Neural progenitor cell (in vitro differentiated cells): ENCODE results near the gene ASTN2. TPM values are rescaled to one million over a fixed set of nuclear protein-coding genes. Genes with fewer than 3 reads are reported as not detected.

ENCODE experiments used
- DNase-seq: peaks from one replicate; pipeline ENCODE4 v3.0.0-alpha.2; 2016; ENCODE audit warnings: low spot score
- H2AFZ ChIP-seq: fragments of 200-600 bp; sonication (generic); replicated peaks from 2 replicates; pipeline ENCODE4 v1.6.1; 2016; ENCODE audit warnings: antibody characterized with exemption
- H3F3A ChIP-seq: fragments of 200-600 bp; sonication (generic); 2 replicates; pipeline ENCODE4 v1.6.1; 2016; ENCODE audit warnings: antibody characterized with exemption, low read depth
- H3K27ac ChIP-seq: fragments of 200-600 bp; sonication (generic); 2 replicates; pipeline ENCODE4 v1.5.1; 2016; ENCODE audit warnings: mild to moderate bottlenecking
- H3K27me3 ChIP-seq: fragments of 200-600 bp; sonication (generic); 2 replicates; pipeline ENCODE4 v1.6.1; 2016; ENCODE audit warnings: mild to moderate bottlenecking, moderate library complexity
- H3K36me3 ChIP-seq: fragments of 200-600 bp; sonication (generic); 2 replicates; pipeline ENCODE4 v1.5.1; 2016
- H3K4me1 ChIP-seq: fragments of 200-600 bp; sonication (generic); 2 replicates; pipeline ENCODE4 v1.6.1; 2016; ENCODE audit warnings: mixed run types
- H3K4me2 ChIP-seq: fragments of 200-600 bp; sonication (generic); 2 replicates; pipeline ENCODE4 v1.6.1; 2016
- H3K4me3 ChIP-seq: fragments of 200-600 bp; sonication (generic); 2 replicates; pipeline ENCODE4 v1.5.1; 2016
- H3K79me2 ChIP-seq: fragments of 200-600 bp; sonication (generic); 2 replicates; pipeline ENCODE4 v1.6.1; 2016; ENCODE audit warnings: low read depth
- H3K9ac ChIP-seq: fragments of 200-600 bp; sonication (generic); 2 replicates; pipeline ENCODE4 v1.6.1; 2016
- H3K9me3 ChIP-seq: fragments of 200-600 bp; sonication (generic); 2 replicates; pipeline ENCODE4 v1.5.1; 2016; ENCODE audit warnings: low read depth
- H4K20me1 ChIP-seq: fragments of 200-600 bp; sonication (generic); 2 replicates; pipeline ENCODE4 v1.6.1; 2016; ENCODE audit warnings: low read depth
- H3K27ac Mint-ChIP-seq: 3 replicates; pipeline ENCODE4 v1.8.0; 2021; ENCODE audit warnings: mixed read lengths
- H3K27me3 Mint-ChIP-seq: 2 replicates; pipeline ENCODE4 v1.8.0; 2022; ENCODE audit warnings: low read depth, mild to moderate bottlenecking, inconsistent platforms, moderate library complexity, mixed read lengths; ENCODE audit not compliant: insufficient read depth
- H3K36me3 Mint-ChIP-seq: 3 replicates; pipeline ENCODE4 v1.8.0; 2021; ENCODE audit warnings: mixed read lengths
- H3K4me1 Mint-ChIP-seq: 3 replicates; pipeline ENCODE4 v1.8.0; 2021; ENCODE audit warnings: mixed read lengths
- H3K4me3 Mint-ChIP-seq: 3 replicates; pipeline ENCODE4 v1.8.0; 2021; ENCODE audit warnings: mild to moderate bottlenecking, moderate library complexity, mixed read lengths
- H3K9me3 Mint-ChIP-seq: 3 replicates; pipeline ENCODE4 v1.8.0; 2020; ENCODE audit warnings: mixed read lengths
- EZH2 ChIP-seq: fragments of 200-600 bp; sonication (generic); IDR thresholded peaks from 2 replicates; pipeline ENCODE4 v1.6.1; 2017; ENCODE audit warnings: antibody characterized with exemption, mild to moderate bottlenecking, moderate library complexity
- EZH2phosphoT487 ChIP-seq: fragments of 200-600 bp; sonication (generic); IDR thresholded peaks from 2 replicates; pipeline ENCODE4 v1.6.1; 2017; ENCODE audit warnings: antibody characterized with exemption
- total RNA-seq: library from RNA; depleted of rRNA; stranded (reverse); fragments of >200 nt; gene quantifications from 2 replicates; pipeline ENCODE4 v1.2.3, GENCODE V29; 2015; ENCODE audit warnings: low replicate concordance
- TF ChIP-seq, protein P1 (sequence below): fragments of 200-600 bp; sonication (generic); IDR thresholded peaks from 2 replicates; pipeline ENCODE4 v1.5.1; 2017; ENCODE audit warnings: antibody characterized with exemption, mild to moderate bottlenecking

The ASTN2 gene
- total RNA-seq, 1 donor from 2014 or later: 8.0 TPM

DNA sequence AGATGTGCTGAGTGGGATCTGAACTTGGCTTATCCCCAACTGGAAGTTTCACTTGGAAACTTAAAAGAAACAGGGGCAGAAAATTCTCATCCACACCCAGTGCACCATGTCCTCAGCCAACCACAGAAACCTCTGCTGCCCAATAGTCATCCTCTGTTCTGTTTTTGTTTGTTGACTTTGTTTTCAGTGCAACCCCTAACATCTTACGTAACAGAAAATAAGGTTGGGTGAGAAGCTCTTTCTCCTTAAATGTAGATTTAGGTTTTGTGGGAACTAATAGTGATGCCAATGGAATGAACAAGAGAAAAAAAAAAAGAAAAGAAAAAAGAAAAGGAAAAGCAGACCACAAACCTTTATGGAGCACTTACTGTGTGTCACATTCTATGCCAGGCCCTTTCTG, 998.4 kb downstream of the ASTN2 start:
- no peak overlapping the region for H3K27ac ChIP-seq
- H3K4me3 ChIP-seq: no peak overlapping the region
- H3K79me2 ChIP-seq: no peaks in the 10 kb centered on the region
- H3K36me3 ChIP-seq: no peaks in the 10 kb centered on the region
- Mint-ChIP-seq H3K9me3 (no peaks in the 10 kb centered on the region), H3K27me3 (peaks cover 2% of the 10 kb centered on the region), H3K4me1 (no peaks in the 10 kb centered on the region), H3K4me3 (no peak overlapping the region), H3K27ac (no peak overlapping the region), H3K36me3 (peaks cover 2% of the 10 kb centered on the region)
- DNase-seq: no peak
- H4K20me1 ChIP-seq: no peaks in the 10 kb centered on the region
- no peaks in the 10 kb centered on the region for H3K27me3 ChIP-seq
- H3K9me3 ChIP-seq: no peaks in the 10 kb centered on the region
- TF ChIP-seq, protein P1, sequence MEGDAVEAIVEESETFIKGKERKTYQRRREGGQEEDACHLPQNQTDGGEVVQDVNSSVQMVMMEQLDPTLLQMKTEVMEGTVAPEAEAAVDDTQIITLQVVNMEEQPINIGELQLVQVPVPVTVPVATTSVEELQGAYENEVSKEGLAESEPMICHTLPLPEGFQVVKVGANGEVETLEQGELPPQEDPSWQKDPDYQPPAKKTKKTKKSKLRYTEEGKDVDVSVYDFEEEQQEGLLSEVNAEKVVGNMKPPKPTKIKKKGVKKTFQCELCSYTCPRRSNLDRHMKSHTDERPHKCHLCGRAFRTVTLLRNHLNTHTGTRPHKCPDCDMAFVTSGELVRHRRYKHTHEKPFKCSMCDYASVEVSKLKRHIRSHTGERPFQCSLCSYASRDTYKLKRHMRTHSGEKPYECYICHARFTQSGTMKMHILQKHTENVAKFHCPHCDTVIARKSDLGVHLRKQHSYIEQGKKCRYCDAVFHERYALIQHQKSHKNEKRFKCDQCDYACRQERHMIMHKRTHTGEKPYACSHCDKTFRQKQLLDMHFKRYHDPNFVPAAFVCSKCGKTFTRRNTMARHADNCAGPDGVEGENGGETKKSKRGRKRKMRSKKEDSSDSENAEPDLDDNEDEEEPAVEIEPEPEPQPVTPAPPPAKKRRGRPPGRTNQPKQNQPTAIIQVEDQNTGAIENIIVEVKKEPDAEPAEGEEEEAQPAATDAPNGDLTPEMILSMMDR: no peak
- TF ChIP-seq EZH2 (no peak), EZH2phosphoT487 (no peak)
- no peaks in the 10 kb centered on the region for H3F3A ChIP-seq
- no peaks in the 10 kb centered on the region for H3K4me1 ChIP-seq
- no peak overlapping the region for H3K4me2 ChIP-seq
- no peak overlapping the region for H3K9ac ChIP-seq
- no peak overlapping the region for H2AFZ ChIP-seq

DNA sequence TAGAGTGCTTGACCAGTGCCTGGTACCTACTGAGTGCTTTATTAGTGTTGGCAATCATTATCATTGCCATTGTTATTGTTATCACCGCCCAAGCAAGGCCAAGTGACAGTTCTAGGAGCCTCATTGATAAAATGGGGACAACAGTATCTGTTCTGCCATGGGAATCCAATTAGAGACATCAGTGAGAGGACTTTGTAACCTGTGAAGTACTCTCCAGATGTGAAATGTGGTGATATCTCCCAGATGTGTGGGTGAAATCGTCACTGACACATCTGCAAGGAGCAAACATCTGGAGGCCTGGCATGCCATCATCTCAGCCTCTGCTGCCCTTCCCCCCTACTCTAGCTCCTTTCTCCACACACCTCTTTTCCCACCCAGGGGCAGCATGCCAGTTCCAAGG, 1000.5 kb downstream of the ASTN2 start:
- no peak overlapping the region for H3K9ac ChIP-seq
- no peak overlapping the region for H3K4me3 ChIP-seq
- H3K9me3 Mint-ChIP-seq: no peaks in the 10 kb centered on the region

DNA sequence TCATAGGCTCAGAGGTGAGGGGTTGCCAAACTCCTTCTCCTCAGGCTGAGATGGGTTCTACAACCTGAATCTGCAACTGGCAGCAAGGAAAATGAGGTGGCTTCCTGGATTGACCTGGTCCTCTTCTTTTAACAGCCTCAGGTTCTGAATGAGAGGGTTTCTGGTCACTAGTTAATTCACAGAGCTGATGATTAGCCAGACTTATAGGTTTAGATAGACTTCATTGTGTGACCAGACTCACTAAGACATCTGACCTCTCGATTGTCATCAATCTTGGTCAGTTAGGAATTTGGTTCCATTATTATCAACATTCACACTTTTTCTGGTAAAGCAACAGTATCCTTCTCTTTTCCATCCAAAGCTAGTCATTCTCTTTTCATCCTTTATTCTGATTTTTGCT, 1003.4 kb downstream of the ASTN2 start:
- Histone ChIP-seq H3F3A (no peaks in the 10 kb centered on the region), H3K27me3 (no peaks in the 10 kb centered on the region), H3K27ac (no peak overlapping the region), H4K20me1 (no peaks in the 10 kb centered on the region), H3K36me3 (no peaks in the 10 kb centered on the region), H3K9ac (no peak overlapping the region), H3K79me2 (no peaks in the 10 kb centered on the region), H3K4me3 (no peak overlapping the region), H3K9me3 (no peaks in the 10 kb centered on the region), H3K4me2 (no peak overlapping the region), H2AFZ (no peak overlapping the region), H3K4me1 (no peaks in the 10 kb centered on the region)
- TF ChIP-seq EZH2phosphoT487 (no peak), EZH2 (no peak)
- TF ChIP-seq, protein P1: no peak
- Mint-ChIP-seq H3K4me1 (peaks cover 4% of the 10 kb centered on the region), H3K36me3 (no peaks in the 10 kb centered on the region), H3K4me3 (no peak overlapping the region), H3K27me3 (no peaks in the 10 kb centered on the region), H3K27ac (no peak overlapping the region), H3K9me3 (no peaks in the 10 kb centered on the region)
- DNase-seq: no peak

More for the DNA sequence above, 1000.5 kb downstream of the ASTN2 start:
- no peaks in the 10 kb centered on the region for H3K27me3 ChIP-seq
- DNase-seq: no peak
- H3F3A ChIP-seq: no peaks in the 10 kb centered on the region
- H4K20me1 ChIP-seq: no peaks in the 10 kb centered on the region
- no peak overlapping the region for H3K27ac Mint-ChIP-seq
- H3K79me2 ChIP-seq: no peaks in the 10 kb centered on the region
- H3K27ac ChIP-seq: no peak overlapping the region
- no peaks in the 10 kb centered on the region for H3K4me1 ChIP-seq
- peaks cover 2% of the 10 kb centered on the region for H3K27me3 Mint-ChIP-seq
- no peaks in the 10 kb centered on the region for H3K9me3 ChIP-seq
- H3K4me2 ChIP-seq: no peak overlapping the region
- H3K4me3 Mint-ChIP-seq: no peak overlapping the region
- no peaks in the 10 kb centered on the region for H3K36me3 ChIP-seq
- TF ChIP-seq EZH2: no peak
- TF ChIP-seq EZH2phosphoT487: no peak
- TF ChIP-seq, protein P1: no peak
- peaks cover 4% of the 10 kb centered on the region for H3K4me1 Mint-ChIP-seq
- H3K36me3 Mint-ChIP-seq: no peaks in the 10 kb centered on the region
- no peak overlapping the region for H2AFZ ChIP-seq
